Activated B cell treated with CpG ODN at 0.5 μM for 24 hours (primary cell): ENCODE data around the gene DYRK1A. TPM values are rescaled to one million over a fixed set of nuclear protein-coding genes. Genes with fewer than 3 reads are reported as not detected.

ENCODE experiments used
- ATAC-seq: fragments of 200-7000 bp; cut with Tn5 transposase; one replicate; pipeline ENCODE4 v1.10.0; 2021; ENCODE audit warnings: low read depth, mild to moderate bottlenecking, moderate library complexity
- CTCF ChIA-PET: fragments of 350-600 bp; sonication (Branson Sonifier 250); formaldehyde crosslinking; loops from one replicate; lab custom pipeline; 2021; ENCODE audit warnings: antibody characterized with exemption; lab: Charles Lee
- POLR2A ChIA-PET: fragments of 350-600 bp; sonication (Branson Sonifier 250); formaldehyde crosslinking; loops from one replicate; lab custom pipeline; 2021; ENCODE audit warnings: antibody characterized with exemption; lab: Charles Lee
- DNase-seq: peaks from one replicate; pipeline ENCODE4 v3.0.0; 2022
- H3K27ac Mint-ChIP-seq: one replicate; pipeline ENCODE4 v1.8.0; 2020; ENCODE audit warnings: mixed read lengths
- H3K27me3 Mint-ChIP-seq: one replicate; pipeline ENCODE4 v1.8.0; 2021; ENCODE audit warnings: mixed read lengths
- H3K36me3 Mint-ChIP-seq: one replicate; pipeline ENCODE4 v1.8.0; 2021; ENCODE audit warnings: low read depth, mixed read lengths
- H3K4me1 Mint-ChIP-seq: one replicate; pipeline ENCODE4 v1.8.0; 2021; ENCODE audit warnings: mixed read lengths
- H3K4me3 Mint-ChIP-seq: one replicate; pipeline ENCODE4 v1.8.0; 2020; ENCODE audit warnings: mild to moderate bottlenecking, mixed read lengths
- H3K9me3 Mint-ChIP-seq: one replicate; pipeline ENCODE4 v1.8.0; 2020; ENCODE audit warnings: mixed read lengths
- CTCF ChIP-seq: fragments of 200-600 bp; IDR thresholded peaks from one replicate; pipeline ENCODE4 v1.8.0; 2022; ENCODE audit warnings: antibody characterized with exemption, mild to moderate bottlenecking
- intact Hi-C: fragments of 100-400 bp; cut with micrococcal nuclease; formaldehyde crosslinking; loops from one replicate; pipeline ENCODE4 v1.15.1; 2024
- total RNA-seq: library from RNA; stranded (reverse); gene quantifications from 2 replicates; pipeline ENCODE4 v1.2.3, GENCODE V29; 2022

DYRK1A gene
- total RNA-seq, 1 donor from 2014 or later = 99.9 TPM

- intact Hi-C loops = loop anchor here (5.0 to 10.0 kb wide), 2 partner anchors 50 to 133 kb away; no protein-coding TSS in a partner anchor
- no peak for DNase-seq
- ChIA-PET CTCF (interaction anchor here (1.3 kb wide), 1 partner anchor 52 kb away, joined by 3 read pairs; no protein-coding TSS in a partner anchor), POLR2A (interaction anchor here (0.8 kb wide), 1 partner anchor 53 kb away, joined by 3 read pairs; no protein-coding TSS in a partner anchor)
- Mint-ChIP-seq H3K4me3 (no peak overlapping the region), H3K9me3 (no peaks in the 10 kb centered on the region), H3K36me3 (peaks cover 61% of the 10 kb centered on the region), H3K27me3 (no peaks in the 10 kb centered on the region), H3K4me1 (peaks cover 12% of the 10 kb centered on the region), H3K27ac (no peak overlapping the region)
- ATAC-seq = no peak
- no peak for TF ChIP-seq CTCF
Observed at GRCh38 chr21:37511848-37512247, 145.3 kb downstream of the DYRK1A start.

- TF ChIP-seq CTCF = no peak
- peaks cover 12% of the 10 kb centered on the region for H3K4me1 Mint-ChIP-seq
- H3K9me3 Mint-ChIP-seq = no peaks in the 10 kb centered on the region
- H3K36me3 Mint-ChIP-seq = peaks cover 77% of the 10 kb centered on the region
- no peaks in the 10 kb centered on the region for H3K27me3 Mint-ChIP-seq
- ChIA-PET POLR2A (no interaction called here), CTCF (no interaction called here)
- no peak overlapping the region for H3K4me3 Mint-ChIP-seq
- no peak overlapping the region for H3K27ac Mint-ChIP-seq
- DNase-seq (no peak), ATAC-seq (no peak)
- intact Hi-C loops = loop anchor here (5.0 to 10.0 kb wide), 2 partner anchors 49 to 131 kb away; no protein-coding TSS in a partner anchor
Observed at GRCh38 chr21:37513383-37513782, 146.8 kb downstream of the DYRK1A start.

GRCh38 chr21:37514038-37514667 is 147.6 kb downstream of the DYRK1A start:
- ChIA-PET POLR2A (no interaction called here), CTCF (no interaction called here)
- intact Hi-C loops = loop anchor here (5.0 to 10.0 kb wide), 2 partner anchors 48 to 131 kb away; no protein-coding TSS in a partner anchor
- DNase-seq (no peak), ATAC-seq (no peak)
- Mint-ChIP-seq H3K27ac (peak overlapping the region; percentile 74), H3K36me3 (peaks cover 77% of the 10 kb centered on the region), H3K4me3 (no peak overlapping the region), H3K4me1 (peaks cover 12% of the 10 kb centered on the region), H3K9me3 (no peaks in the 10 kb centered on the region), H3K27me3 (no peaks in the 10 kb centered on the region)
- no peak for TF ChIP-seq CTCF

- POLR2A ChIA-PET = interaction anchor here (1.6 kb wide), 1 partner anchor 47 kb away, joined by 6 read pairs; no protein-coding TSS in a partner anchor
- intact Hi-C loops = loop anchor here (10.0 kb wide), 1 partner anchor 128 kb away; no protein-coding TSS in a partner anchor
- no peak overlapping the region for H3K27ac Mint-ChIP-seq
Observed at GRCh38 chr21:37516998-37517397, 150.4 kb downstream of the DYRK1A start.

More at GRCh38 chr21:37516998-37517397, 150.4 kb downstream of the DYRK1A start:
- DNase-seq = no peak
- H3K4me3 Mint-ChIP-seq = no peak overlapping the region
- H3K27me3 Mint-ChIP-seq = no peaks in the 10 kb centered on the region
- CTCF ChIA-PET = no interaction called here
- TF ChIP-seq CTCF = no peak
- H3K36me3 Mint-ChIP-seq = peaks cover 50% of the 10 kb centered on the region
- ATAC-seq = no peak
- peaks cover 12% of the 10 kb centered on the region for H3K4me1 Mint-ChIP-seq
- H3K9me3 Mint-ChIP-seq = no peaks in the 10 kb centered on the region
